GM12878 (cell line): Measurements from ENCODE around the gene NRSN2. TPM values are rescaled to one million over a fixed set of nuclear protein-coding genes. Genes with fewer than 3 reads are reported as not detected.
A peak's percentile ranks its signal among the peaks of the same experiment; 100 is the strongest.

Experiments
- CBX5 ChIP-seq: sonication (generic); IDR thresholded peaks from 2 replicates; pipeline ENCODE4 v1.6.1; 2016; ENCODE audit warnings: low read depth, moderate library complexity, mild to moderate bottlenecking, inconsistent platforms
- CEBPB ChIP-seq, 2 experiments: fragments of 150-350 bp in 1 of 2; IDR thresholded peaks; 2 replicates each; pipeline ENCODE4 v1.6.1; 2012 to 2014; ENCODE audit warnings: low read depth in 2 of 2, low read length in 2 of 2, borderline replicate concordance in 1 of 2, inconsistent platforms in 1 of 2
- CEBPZ ChIP-seq: fragments of 150-350 bp; IDR thresholded peaks from 2 replicates; pipeline ENCODE4 v1.6.1; 2016; ENCODE audit warnings: low read depth, low read length
- CTCF ChIP-seq, 3 experiments: IDR thresholded peaks in 2 of 3; conservative IDR thresholded peaks in 1 of 3; 2 replicates each; pipeline ENCODE4 v1.5.1; 2011; ENCODE audit warnings: low read depth in 3 of 3, low read length in 3 of 3, mild to moderate bottlenecking in 3 of 3, control low read depth in 2 of 3, moderate library complexity in 2 of 3, inconsistent platforms in 1 of 3, mixed read lengths in 1 of 3; ENCODE audit not compliant: control insufficient read depth in 2 of 3, insufficient read depth in 1 of 3; ENCODE audit errors: extremely low read depth in 1 of 3
- FOS ChIP-seq: IDR thresholded peaks from 3 replicates; pipeline ENCODE4 v1.6.1; 2011; ENCODE audit warnings: borderline replicate concordance; ENCODE audit not compliant: insufficient read length; ENCODE audit errors: extremely low read depth
- MAX ChIP-seq: IDR thresholded peaks from 2 replicates; pipeline ENCODE4 v1.6.1; 2012; ENCODE audit warnings: low read depth, low read length, improper control_type of control experiment
- MTA2 ChIP-seq: fragments of 450-650 bp; IDR thresholded peaks from 2 replicates; pipeline ENCODE4 v1.6.1; 2016; ENCODE audit warnings: low read depth, mild to moderate bottlenecking, moderate library complexity
- MYB ChIP-seq: fragments of 150-350 bp; IDR thresholded peaks from 2 replicates; pipeline ENCODE4 v1.6.1; 2014; ENCODE audit warnings: mild to moderate bottlenecking, low read depth, low read length, borderline replicate concordance
- RELA ChIP-seq: fragments of 450-650 bp; IDR thresholded peaks from 2 replicates; pipeline ENCODE4 v1.8.0; 2014; ENCODE audit warnings: borderline replicate concordance; ENCODE audit not compliant: partially characterized antibody
- TBL1XR1 ChIP-seq: IDR thresholded peaks from 2 replicates; pipeline ENCODE4 v1.6.1; 2012; ENCODE audit warnings: low read depth, low read length, improper control_type of control experiment
- TCF12 ChIP-seq: IDR thresholded peaks from 2 replicates; pipeline ENCODE4 v1.6.1; 2011; ENCODE audit warnings: low read depth, mild to moderate bottlenecking, low read length
- USF1 ChIP-seq: IDR thresholded peaks from 2 replicates; pipeline ENCODE4 v1.6.1; 2011; ENCODE audit warnings: borderline replicate concordance, low read depth, mild to moderate bottlenecking, moderate library complexity, mixed read lengths, low read length; ENCODE audit not compliant: insufficient read depth; ENCODE audit errors: extremely low read length
- ZBTB11 ChIP-seq: fragments of 450-650 bp; formaldehyde crosslinking; IDR thresholded peaks from 2 replicates; pipeline ENCODE4 v1.5.0; 2022; ENCODE audit warnings: mild to moderate bottlenecking, missing genetic modification characterization
- ZNF622 ChIP-seq: fragments of 450-650 bp; IDR thresholded peaks from 2 replicates; pipeline ENCODE4 v1.6.1; 2017; ENCODE audit warnings: mild to moderate bottlenecking, inconsistent platforms
- polyA plus RNA-seq, 11 experiments: library from polyadenylated mRNA; depleted of rRNA in 4 of 11; unstranded in 6 of 11; stranded (reverse) in 5 of 11; fragments of >200 nt; fragmentation: Nextera tagmentation in 4 of 11; fragmentation: Illumina TruSeq in 1 of 11; extraction: Ambion mirVana in 4 of 11; extraction: Trizol in 1 of 11; gene quantifications; 1 replicate in 1 of 11; 2 replicates in 10 of 11; pipeline versions ENCODE4 v1.2.1 to v1.2.3, GENCODE V29; 2011 to 2016; ENCODE audit warnings: inconsistent platforms in 2 of 11, missing spikeins in 2 of 11, low read depth in 1 of 11
- total RNA-seq, 4 experiments: library from RNA; depleted of rRNA in 3 of 4; stranded (reverse); fragments of >200 nt in 3 of 4; fragmentation: Illumina TruSeq in 1 of 4; extraction: Trizol in 1 of 4; gene quantifications; 2 replicates each; pipeline versions ENCODE4 v1.2.1 to v1.2.3, GENCODE V29; 2013 to 2021

Gene NRSN2
- total and polyA plus RNA-seq, 10 of the 15 experiments (the other 5 are each of a cell fraction or from before 2014, with no cell fraction given): 6.2 to 32.4 (median 13.0) TPM

GRCh38 chr20:380763-381580 lies 34.1 kb downstream of the NRSN2 start (continued):
- TF ChIP-seq CEBPB (IDR thresholded peaks at IDR 0.05; ENCODE audit: borderline replicate concordance in 1 of 2, low read depth in 2 of 2, low read length in 2 of 2): no peak
- TF ChIP-seq USF1: no peak
- TF ChIP-seq ZBTB11 (CRISPR knock-in tag): peak; percentile 82
- no peak for TF ChIP-seq TBL1XR1
- TF ChIP-seq ZNF622: no peak
- TF ChIP-seq CTCF (IDR thresholded peaks at IDR 0.05 in 2 of 3, conservative IDR thresholded peaks at IDR 0.05 in 1 of 3; ENCODE audit: control insufficient read depth in 2 of 3, extremely low read depth in 1 of 3, insufficient read depth in 1 of 3, low read depth in 3 of 3, low read length in 3 of 3): peak in 1 of 3 experiments; percentile 16; a peak in 1 of 6 replicates
- no peak for TF ChIP-seq RELA
- no peak for TF ChIP-seq CEBPZ
- TF ChIP-seq TCF12: 0 out of 2 replicates have a peak, but pooled peaks have one; percentile 22
- no peak for TF ChIP-seq MYB
- no peak for TF ChIP-seq CBX5
- no peak for TF ChIP-seq FOS
- TF ChIP-seq MAX: no peak
- TF ChIP-seq MTA2: no peak
